Left lung (tissue), 10 donors: ENCODE measurements around the gene KCNAB1. TPM values are rescaled to one million over a fixed set of nuclear protein-coding genes. Genes with fewer than 3 reads are reported as not detected.

ENCODE experiments used
- ATAC-seq: fragments of 200-7000 bp; cut with Tn5 transposase; one replicate; pipeline ENCODE4 v1.9.1; 2020; ENCODE audit warnings: moderate library complexity
- DNase-seq, 4 donors: peaks; one replicate each; pipeline ENCODE4 v3.0.0-alpha.2; 2013 to 2020
- H3K27ac ChIP-seq, 2 donors: fragments of 200-600 bp; sonication (generic) in 1 of 2; one replicate each; pipeline versions ENCODE4 v1.5.0 to v1.8.0; 2020 to 2021
- H3K27me3 ChIP-seq, 2 donors: fragments of 200-600 bp; sonication (generic) in 1 of 2; one replicate each; pipeline versions ENCODE4 v1.5.0 to v1.8.0; 2020 to 2021
- H3K36me3 ChIP-seq, 2 donors: fragments of 200-600 bp; sonication (generic) in 1 of 2; one replicate each; pipeline versions ENCODE4 v1.5.0 to v1.8.0; 2020 to 2021
- H3K4me1 ChIP-seq, 2 donors: fragments of 200-600 bp; one replicate each; pipeline ENCODE4 v1.8.0; 2021
- H3K4me3 ChIP-seq, 2 donors: fragments of 200-600 bp; sonication (generic) in 1 of 2; one replicate each; pipeline versions ENCODE4 v1.5.0 to v1.8.0; 2020 to 2021; ENCODE audit warnings: mild to moderate bottlenecking in 1 of 2
- H3K9me3 ChIP-seq, 2 donors: fragments of 200-600 bp; sonication (generic) in 1 of 2; one replicate each; pipeline versions ENCODE4 v1.5.0 to v1.8.0; 2020 to 2021
- CTCF ChIP-seq, 2 donors: fragments of 200-600 bp; sonication (generic) in 1 of 2; IDR thresholded peaks; one replicate each; pipeline versions ENCODE4 v1.5.0 to v1.8.0; 2021; ENCODE audit warnings: antibody characterized with exemption in 2 of 2
- intact Hi-C, 2 donors: fragments of 100-400 bp; cut with DNase I; formaldehyde crosslinking; loops; one replicate each; pipeline versions ENCODE4 v1.11.2 to v1.14.2; 2022
- polyA plus RNA-seq, 6 donors: library from polyadenylated mRNA; unstranded; fragments of 120-200 nt; gene quantifications; one replicate each; pipeline ENCODE4 v1.2.1, GENCODE V29; 2013; ENCODE audit not compliant: insufficient read length in 6 of 6
- total RNA-seq, 2 donors: library from RNA; stranded (reverse); fragmentation: NEBNext Ultra II Directional; extraction: Animal tissue kit (Norgen Biotek cat#: 25700); gene quantifications; one replicate each; pipeline ENCODE4 v1.2.1, GENCODE V29; 2021
- donor health status: DM: no; HTN: yes; CAD: no.
- donor health status: DM: no; HTN: no; CAD: no.

The KCNAB1 gene
- total and polyA plus RNA-seq, 8 donors = 0.58 to 1.7 (median 1.5) TPM

- no peak overlapping the region for H3K4me3 ChIP-seq
- TF ChIP-seq CTCF (IDR thresholded peaks at IDR 0.05) = no peak
- no peaks in the 10 kb centered on the region for H3K9me3 ChIP-seq
- H3K27ac ChIP-seq = no peak overlapping the region
- H3K27me3 ChIP-seq = no peaks in the 10 kb centered on the region
- ATAC-seq (no peak), DNase-seq (no peak)
- H3K4me1 ChIP-seq = no peaks in the 10 kb centered on the region
- intact Hi-C loops = no loop called here
- no peaks in the 10 kb centered on the region for H3K36me3 ChIP-seq
Measured at GRCh38 chr3:156377718-156378117, 257.3 kb downstream of the KCNAB1 start.

GRCh38 chr3:156378871-156379270 lies 258.5 kb downstream of the KCNAB1 start:
- no peak overlapping the region for H3K4me3 ChIP-seq
- TF ChIP-seq CTCF (IDR thresholded peaks at IDR 0.05) = no peak
- no peak overlapping the region for H3K27ac ChIP-seq
- H3K4me1 ChIP-seq = no peaks in the 10 kb centered on the region
- no peaks in the 10 kb centered on the region for H3K36me3 ChIP-seq
- ATAC-seq (no peak), DNase-seq (no peak)
- no peaks in the 10 kb centered on the region for H3K27me3 ChIP-seq
- no peaks in the 10 kb centered on the region for H3K9me3 ChIP-seq
- intact Hi-C loops = no loop called here

DNA sequence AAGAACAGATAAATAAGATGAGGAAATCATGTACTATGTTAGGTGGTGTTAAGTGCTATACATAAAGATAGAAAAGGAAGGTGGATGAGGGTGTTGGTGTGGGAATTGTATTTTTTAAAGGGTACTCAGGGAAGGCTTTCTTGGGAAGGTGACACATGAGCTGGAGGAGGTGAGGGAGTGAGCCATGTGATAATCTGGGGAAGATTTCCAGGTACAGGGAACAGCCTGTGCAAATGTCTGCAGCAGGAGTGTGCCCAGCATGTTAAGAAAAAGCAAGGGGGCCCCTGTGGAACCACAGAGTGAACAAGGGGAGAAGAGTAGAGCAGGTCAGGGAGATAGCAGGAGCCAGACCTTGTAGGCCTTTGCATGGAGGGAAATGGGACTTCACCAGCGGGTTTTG lies 258.9 kb downstream of the KCNAB1 start:
- no peaks in the 10 kb centered on the region for H3K4me1 ChIP-seq
- ATAC-seq (no peak), DNase-seq (no peak)
- no peaks in the 10 kb centered on the region for H3K27me3 ChIP-seq
- no peak overlapping the region for H3K4me3 ChIP-seq
- TF ChIP-seq CTCF (IDR thresholded peaks at IDR 0.05) = no peak
- no peaks in the 10 kb centered on the region for H3K36me3 ChIP-seq
- intact Hi-C loops = no loop called here
- no peaks in the 10 kb centered on the region for H3K9me3 ChIP-seq
- no peak overlapping the region for H3K27ac ChIP-seq

DNA sequence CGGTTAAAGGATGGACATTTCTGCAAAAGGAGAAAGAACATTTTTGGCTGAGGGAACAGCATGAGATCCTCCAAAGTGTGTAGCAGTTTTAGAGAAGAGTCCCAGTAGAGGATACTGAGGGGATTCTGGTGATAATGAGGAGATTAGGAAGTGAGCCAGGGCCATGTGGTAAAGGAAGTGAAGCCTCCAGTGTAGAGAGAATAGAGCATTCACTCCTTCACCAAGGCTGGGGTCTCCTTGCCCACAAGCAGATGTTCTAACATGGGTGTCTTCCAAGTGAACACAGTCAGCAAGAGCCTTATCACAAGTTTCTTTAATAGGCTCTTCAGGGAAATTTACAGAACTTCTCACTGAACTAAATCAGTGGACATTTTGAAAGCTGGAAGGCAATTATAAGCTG lies 260.9 kb downstream of the KCNAB1 start:
- Histone ChIP-seq H3K36me3 (no peaks in the 10 kb centered on the region), H3K9me3 (no peaks in the 10 kb centered on the region), H3K4me1 (no peaks in the 10 kb centered on the region), H3K4me3 (no peak overlapping the region), H3K27me3 (no peaks in the 10 kb centered on the region), H3K27ac (no peak overlapping the region)
- TF ChIP-seq CTCF (IDR thresholded peaks at IDR 0.05) = no peak
- ATAC-seq (no peak), DNase-seq (no peak)
- intact Hi-C loops = no loop called here

- peak; percentile 58 for ATAC-seq
- no peak for DNase-seq
- intact Hi-C loops = no loop called here
Measured at GRCh38 chr3:156382458-156383346, 262.3 kb downstream of the KCNAB1 start.

More at GRCh38 chr3:156382458-156383346, 262.3 kb downstream of the KCNAB1 start:
- H3K4me1 ChIP-seq = no peaks in the 10 kb centered on the region
- H3K27ac ChIP-seq = no peak overlapping the region
- no peaks in the 10 kb centered on the region for H3K9me3 ChIP-seq
- peak; percentile 32 to 68 for TF ChIP-seq CTCF (IDR thresholded peaks at IDR 0.05)
- H3K36me3 ChIP-seq = no peaks in the 10 kb centered on the region
- H3K27me3 ChIP-seq = no peaks in the 10 kb centered on the region
- H3K4me3 ChIP-seq = no peak overlapping the region
